Nucleus accumbens (tissue), 56 donors: ENCODE results near the gene CCDC68.

ENCODE experiments used
- DNase-seq, 56 donors: peaks; one replicate each; lab custom pipeline; 2025; lab: John Stamatoyannopoulos, UW

The CCDC68 gene

DNA sequence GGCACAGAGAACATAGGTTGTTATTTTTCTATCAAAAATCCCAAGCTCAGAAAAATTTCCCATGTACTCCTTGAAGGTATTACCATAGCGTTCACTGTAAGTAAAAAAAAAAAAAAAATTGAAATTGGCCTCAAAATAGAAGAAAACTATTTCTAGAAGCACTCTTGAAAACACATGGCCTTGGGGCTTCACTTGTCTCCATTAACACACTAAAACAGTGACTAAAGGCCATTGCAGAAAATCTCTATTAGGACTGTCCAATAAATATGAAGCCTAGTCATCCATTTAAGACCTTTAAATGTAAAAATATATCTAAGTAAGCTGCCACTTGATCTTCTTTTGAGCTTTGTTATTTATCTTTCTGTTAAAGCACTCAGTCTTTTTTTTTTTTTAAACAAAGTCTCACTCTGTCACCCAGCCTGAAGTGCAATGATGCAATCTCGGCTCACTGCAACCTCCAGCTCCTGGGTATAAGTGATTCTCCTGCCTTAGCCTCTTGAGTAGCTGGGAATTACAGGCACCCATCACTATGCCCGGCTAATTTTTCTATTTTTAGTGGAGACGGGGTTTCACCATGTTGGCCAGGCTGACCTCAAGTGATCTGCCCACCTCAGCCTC is 35.8 kb downstream of the CCDC68 start:
- DNase-seq, result no peak

- DNase-seq, result no peak
Observed at GRCh38 chr18:54919412-54919811, 39.8 kb downstream of the CCDC68 start.

DNA sequence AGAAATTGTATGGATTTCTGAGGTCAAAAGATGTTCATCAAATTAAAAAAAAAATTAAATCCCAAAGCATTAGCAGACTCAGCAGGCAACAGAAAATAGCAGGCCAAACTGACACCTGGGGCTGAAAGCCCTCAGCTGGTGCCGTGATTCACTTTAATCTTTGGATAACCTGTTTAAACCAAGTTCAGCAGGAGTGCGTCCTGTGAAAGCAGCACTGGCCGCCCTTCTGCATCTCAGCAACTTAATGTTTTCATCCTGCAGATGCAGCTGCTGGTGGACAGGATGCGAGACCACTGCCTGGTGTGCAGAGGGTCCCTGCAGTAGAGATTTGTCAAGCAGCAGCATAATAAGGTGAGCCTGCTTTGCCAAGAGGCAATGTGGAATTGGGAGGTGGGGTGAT is 41.2 kb downstream of the CCDC68 start:
- DNase-seq, result no peak

DNA sequence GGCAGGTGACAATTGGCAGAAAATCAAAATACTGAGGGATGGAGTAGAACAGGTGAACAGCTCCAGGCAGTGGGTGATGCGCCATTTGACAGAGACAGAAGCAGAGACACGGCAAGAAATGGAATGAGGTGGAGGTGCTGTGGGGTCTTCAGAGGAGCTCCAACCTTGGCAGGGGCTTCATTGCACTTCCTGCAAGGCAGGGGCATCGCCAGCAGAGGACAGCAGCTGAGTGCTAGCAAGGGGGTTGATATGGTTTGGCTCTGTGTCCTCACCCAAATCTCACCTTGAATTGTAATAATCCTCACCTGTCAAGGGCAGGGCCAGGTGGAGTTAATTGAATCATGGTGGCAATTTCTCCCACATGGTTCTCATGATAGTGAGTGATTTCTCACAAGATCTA is 42.8 kb downstream of the CCDC68 start:
- DNase-seq, result no peak

DNA sequence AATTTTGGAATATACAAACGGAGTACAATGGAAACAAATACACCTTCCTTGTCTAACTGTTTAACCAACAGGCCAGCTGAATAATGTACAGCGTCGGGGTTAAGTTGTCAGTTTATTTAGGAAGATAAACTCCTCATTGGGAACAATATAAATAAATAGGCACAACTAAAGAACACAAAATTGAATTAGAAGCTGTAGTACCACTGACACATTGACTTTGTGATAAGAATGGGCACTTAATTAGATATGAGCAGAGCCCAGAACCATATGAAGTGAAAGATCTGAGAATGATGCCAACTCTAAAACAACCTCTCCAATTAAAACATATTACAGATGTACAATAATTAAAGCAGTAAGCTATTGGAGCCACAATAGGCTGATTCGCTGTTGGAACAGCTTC is 44.4 kb downstream of the CCDC68 start:
- no peak for DNase-seq

GRCh38 chr18:54911551-54911950 is 47.7 kb downstream of the CCDC68 start:
- no peak for DNase-seq

- DNase-seq, result no peak
Observed at GRCh38 chr18:54910161-54910919, 48.9 kb downstream of the CCDC68 start.

GRCh38 chr18:54909538-54909937 is 49.7 kb downstream of the CCDC68 start:
- DNase-seq, result no peak

DNA sequence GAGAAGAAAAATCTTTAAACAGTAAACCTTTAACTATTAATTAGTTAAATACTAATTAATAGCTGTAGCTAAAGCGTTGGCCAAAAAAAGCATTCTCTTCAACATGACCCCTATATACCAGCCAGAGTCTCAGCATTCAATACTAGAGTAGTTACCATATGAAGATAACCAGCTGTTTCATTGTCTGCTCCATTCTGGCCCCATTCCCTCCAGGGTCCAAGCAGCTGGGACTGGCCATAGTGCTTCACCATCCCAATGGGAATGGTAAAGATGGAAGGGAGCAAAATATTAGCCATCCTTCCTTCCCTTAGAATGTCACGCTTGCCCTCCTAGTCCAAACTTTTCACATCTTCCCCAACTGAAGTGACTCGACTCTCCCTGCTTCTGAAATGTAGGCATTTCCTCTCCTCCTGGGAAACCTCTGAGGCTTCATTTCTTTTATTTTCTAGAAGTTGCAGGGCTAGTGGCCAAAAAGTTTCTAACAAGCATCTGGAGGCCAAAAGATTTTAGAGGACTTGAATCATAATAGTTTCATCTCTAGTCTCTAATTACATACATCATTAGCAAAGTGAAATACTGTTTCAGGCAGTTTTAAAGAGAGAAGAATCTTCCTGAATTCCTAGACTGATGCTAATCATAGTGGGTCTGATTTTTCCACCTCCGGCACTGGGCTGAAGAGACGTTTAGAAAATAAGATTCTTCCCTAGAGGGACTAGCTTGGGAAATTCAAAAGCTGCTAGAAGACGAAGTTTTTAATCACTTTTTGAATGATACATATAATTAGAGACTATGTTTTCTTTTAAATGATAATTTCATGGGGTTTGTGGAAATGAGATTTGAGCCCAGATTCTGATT is 52.7 kb downstream of the CCDC68 start:
- DNase-seq, result no peak

GRCh38 chr18:54905629-54906028 is 53.6 kb downstream of the CCDC68 start:
- DNase-seq, result no peak

- DNase-seq, result no peak
Observed at GRCh38 chr18:54904581-54904980, 54.7 kb downstream of the CCDC68 start.

GRCh38 chr18:54900290-54900689 is 59.0 kb downstream of the CCDC68 start:
- DNase-seq, result no peak

DNA sequence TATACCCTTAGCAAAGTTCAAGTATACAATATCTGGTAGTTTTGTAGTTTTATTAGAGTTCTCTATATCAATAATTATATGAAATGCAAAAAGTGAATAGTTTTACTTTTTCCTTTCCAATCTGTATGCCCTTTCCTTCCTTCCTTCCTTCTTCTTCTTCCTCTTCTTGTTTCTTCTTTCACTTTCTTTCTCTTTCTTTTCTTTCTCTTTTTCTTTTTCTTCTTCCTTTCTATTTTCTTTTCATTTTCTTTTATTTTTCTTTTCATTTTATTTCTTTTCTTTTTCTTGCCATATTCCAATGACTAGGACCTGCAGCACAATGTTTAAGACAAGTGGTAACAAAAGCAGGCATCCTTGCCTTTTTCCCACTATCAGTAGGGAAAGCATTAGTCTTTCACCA is 59.8 kb downstream of the CCDC68 start:
- DNase-seq, result no peak

- DNase-seq, result no peak
Observed at GRCh38 chr18:54888933-54889332, 70.3 kb downstream of the CCDC68 start.

DNA sequence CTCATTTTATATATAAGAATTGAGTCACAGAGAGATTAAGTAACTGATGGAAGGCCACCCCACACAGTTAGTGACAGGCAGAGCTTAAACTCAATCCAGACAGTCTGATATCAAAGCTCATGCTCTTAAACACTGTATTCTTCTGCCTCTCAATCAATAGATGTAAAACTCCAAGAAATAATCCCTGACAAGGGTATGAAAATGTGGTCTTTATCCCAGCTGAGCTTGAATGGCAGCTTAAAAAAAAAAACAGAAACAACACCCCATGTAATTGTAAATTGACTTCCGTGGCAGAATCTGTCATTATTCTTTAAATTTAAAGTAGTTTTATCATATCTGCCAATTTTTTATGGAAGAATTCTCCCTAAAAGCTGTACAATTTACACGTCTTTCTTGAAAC is 70.9 kb downstream of the CCDC68 start:
- DNase-seq, result no peak

DNA sequence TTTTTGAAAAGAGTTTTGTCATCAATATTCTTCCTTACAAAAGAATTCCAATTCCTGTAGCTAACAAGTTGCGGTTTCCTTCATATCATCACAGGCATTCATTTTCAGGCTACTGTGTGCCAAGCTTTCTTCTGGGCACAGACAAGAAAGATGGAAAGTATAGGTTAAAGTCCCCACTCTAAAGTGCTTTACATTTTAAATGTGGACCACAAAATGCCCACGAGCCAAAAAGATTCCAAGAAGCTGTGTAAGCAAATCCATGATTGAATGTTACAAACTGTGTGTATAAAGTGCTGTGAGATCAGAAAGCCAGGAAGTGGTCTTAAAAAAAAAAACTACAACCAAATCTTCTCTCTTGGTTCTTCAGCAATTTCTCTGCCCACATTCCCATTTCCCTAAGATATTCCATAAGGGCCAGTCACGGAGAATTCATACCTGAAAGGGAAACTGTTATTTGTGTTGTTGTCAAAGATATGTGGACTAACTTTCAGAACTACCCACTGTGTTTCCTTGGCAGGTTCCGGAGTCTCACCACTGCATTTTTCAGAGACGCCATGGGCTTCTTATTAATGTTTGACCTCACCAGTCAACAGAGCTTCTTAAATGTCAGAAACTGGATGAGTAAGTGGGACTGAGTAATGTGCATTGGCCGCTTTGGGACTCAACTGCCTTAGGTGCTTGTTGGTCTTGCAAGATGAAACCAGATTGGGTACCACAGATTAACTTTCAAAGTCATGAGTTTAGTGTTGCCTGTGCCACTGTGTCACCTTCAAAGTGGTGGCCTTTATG is 75.3 kb downstream of the CCDC68 start:
- DNase-seq, result no peak

- DNase-seq, result no peak
Observed at GRCh38 chr18:54882318-54882717, 76.9 kb downstream of the CCDC68 start.

DNA sequence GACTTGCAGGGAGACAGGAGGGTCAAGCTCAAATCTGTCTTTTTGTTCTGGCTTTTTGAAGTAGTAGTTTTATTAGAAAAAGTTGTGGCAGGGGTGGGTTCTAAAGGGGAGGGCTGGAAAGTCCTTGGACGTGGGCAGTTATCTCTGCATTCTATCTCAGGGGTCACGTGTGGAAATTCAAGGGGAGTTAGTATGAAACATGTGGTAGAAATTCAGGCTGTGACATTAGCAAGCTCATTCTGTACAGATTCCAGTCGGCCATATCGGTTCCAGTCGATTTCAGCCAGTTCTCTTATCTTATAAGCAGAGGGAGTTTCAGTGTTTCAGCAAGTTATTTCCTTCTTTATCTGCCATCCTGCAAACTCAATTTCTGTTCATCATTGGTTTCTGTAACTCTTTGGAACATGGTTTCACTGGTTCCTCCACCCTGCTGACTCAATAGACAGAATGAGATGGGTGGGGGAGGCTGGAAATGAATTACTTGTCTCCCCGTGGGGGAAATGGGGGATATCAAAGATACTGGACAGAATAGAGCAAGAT is 78.0 kb downstream of the CCDC68 start:
- no peak for DNase-seq

- DNase-seq, result no peak
Observed at GRCh38 chr18:54880395-54881105, 78.7 kb downstream of the CCDC68 start.

- no peak for DNase-seq
Observed at GRCh38 chr18:54879691-54880090, 79.6 kb downstream of the CCDC68 start.
